H9 (cell line): ENCODE measurements around the gene INO80. TPM values are rescaled to one million over a fixed set of nuclear protein-coding genes. Genes with fewer than 3 reads are reported as not detected.

Experiments
- DNase-seq: peaks from one replicate; pipeline ENCODE4 v3.0.0-alpha.2; 2017
- H2AFZ ChIP-seq: one replicate; pipeline ENCODE4 v1.6.1; 2013; ENCODE audit warnings: mild to moderate bottlenecking, low read length, control low read depth, moderate library complexity
- H2AK5ac ChIP-seq: 2 replicates; pipeline ENCODE4 v1.6.1; 2013; ENCODE audit warnings: low read length, control low read depth, mixed read lengths; ENCODE audit not compliant: insufficient read length
- H2BK120ac ChIP-seq: one replicate; pipeline ENCODE4 v1.6.1; 2013; ENCODE audit warnings: low read depth, mild to moderate bottlenecking, low read length, control low read depth, inconsistent platforms; ENCODE audit not compliant: poor library complexity, severe bottlenecking
- H2BK12ac ChIP-seq: 2 replicates; pipeline ENCODE4 v1.6.1; 2013; ENCODE audit warnings: low read length, control low read depth, mixed read lengths, low read depth; ENCODE audit not compliant: insufficient read length
- H2BK15ac ChIP-seq: 2 replicates; pipeline ENCODE4 v1.6.1; 2013; ENCODE audit warnings: low read depth, low read length, control low read depth
- H2BK20ac ChIP-seq: one replicate; pipeline ENCODE4 v1.6.1; 2013; ENCODE audit warnings: low read depth, mild to moderate bottlenecking, low read length, control low read depth, inconsistent platforms; ENCODE audit not compliant: poor library complexity, severe bottlenecking
- H2BK5ac ChIP-seq: 2 replicates; pipeline ENCODE4 v1.6.1; 2013; ENCODE audit warnings: low read length, control low read depth, mixed read lengths; ENCODE audit not compliant: insufficient read length
- H3K14ac ChIP-seq: 2 replicates; pipeline ENCODE4 v1.6.1; 2013; ENCODE audit warnings: low read length, control low read depth; ENCODE audit not compliant: insufficient read depth
- H3K18ac ChIP-seq: 2 replicates; pipeline ENCODE4 v1.6.1; 2013; ENCODE audit warnings: low read depth, mild to moderate bottlenecking, mixed read lengths, low read length, control low read depth; ENCODE audit not compliant: insufficient read length
- H3K23ac ChIP-seq: 2 replicates; pipeline ENCODE4 v1.6.1; 2013; ENCODE audit warnings: low read length, control low read depth, mixed read lengths, low read depth; ENCODE audit not compliant: insufficient read length
- H3K23me2 ChIP-seq: 2 replicates; pipeline ENCODE4 v1.6.1; 2013; ENCODE audit warnings: low read depth, mild to moderate bottlenecking, mixed read lengths, low read length, control low read depth; ENCODE audit not compliant: insufficient read length, poor library complexity, severe bottlenecking
- H3K27ac ChIP-seq: 2 replicates; pipeline ENCODE4 v1.5.1; 2013; ENCODE audit warnings: low read length, control low read depth, mixed read lengths, low read depth; ENCODE audit not compliant: insufficient read length
- H3K27me3 ChIP-seq: 2 replicates; pipeline ENCODE4 v1.6.1; 2013; ENCODE audit warnings: low read length, control low read depth, inconsistent platforms; ENCODE audit not compliant: insufficient read depth
- H3K4ac ChIP-seq: 2 replicates; pipeline ENCODE4 v1.6.1; 2013; ENCODE audit warnings: low read depth, mild to moderate bottlenecking, control low read depth, inconsistent platforms, low read length, moderate library complexity
- H3K4me1 ChIP-seq: 2 replicates; pipeline ENCODE4 v1.6.1; 2013; ENCODE audit warnings: low read length, control low read depth, inconsistent platforms; ENCODE audit not compliant: insufficient read depth
- H3K4me2 ChIP-seq: 2 replicates; pipeline ENCODE4 v1.6.1; 2013; ENCODE audit warnings: low read length, control low read depth, mixed read lengths; ENCODE audit not compliant: insufficient read length, insufficient read depth
- H3K56ac ChIP-seq: 2 replicates; pipeline ENCODE4 v1.6.1; 2013; ENCODE audit warnings: low read depth, mild to moderate bottlenecking, mixed read lengths, low read length, control low read depth; ENCODE audit not compliant: insufficient read length
- H3K79me1 ChIP-seq: 2 replicates; pipeline ENCODE4 v1.6.1; 2013; ENCODE audit warnings: low read depth, mild to moderate bottlenecking, moderate library complexity, low read length, control low read depth, inconsistent platforms; ENCODE audit not compliant: insufficient read depth, poor library complexity, severe bottlenecking
- H3K79me2 ChIP-seq: 2 replicates; pipeline ENCODE4 v1.6.1; 2013; ENCODE audit warnings: low read length, control low read depth, inconsistent platforms; ENCODE audit not compliant: insufficient read depth
- H3K9ac ChIP-seq: 2 replicates; pipeline ENCODE4 v1.6.1; 2013; ENCODE audit warnings: low read length, control low read depth, mixed read lengths; ENCODE audit not compliant: insufficient read length; ENCODE audit errors: extremely low read depth
- H3K9me3 ChIP-seq: one replicate; pipeline ENCODE4 v1.6.1; 2013; ENCODE audit warnings: low read depth, low read length, inconsistent platforms; ENCODE audit not compliant: control insufficient read depth
- H3T11ph ChIP-seq: one replicate; pipeline ENCODE4 v1.6.1; 2013; ENCODE audit warnings: mild to moderate bottlenecking, low read length, control low read depth, inconsistent platforms
- H4K20me1 ChIP-seq: one replicate; pipeline ENCODE4 v1.6.1; 2013; ENCODE audit not compliant: control insufficient read depth, insufficient read length, insufficient read depth
- H4K5ac ChIP-seq: 2 replicates; pipeline ENCODE4 v1.6.1; 2013; ENCODE audit warnings: low read depth, mild to moderate bottlenecking, mixed read lengths, low read length, control low read depth; ENCODE audit not compliant: insufficient read length
- H4K8ac ChIP-seq: replicated peaks from 2 replicates; pipeline ENCODE4 v1.6.1; 2013; ENCODE audit warnings: low read length, control low read depth, mixed read lengths, low read depth; ENCODE audit not compliant: insufficient read length
- H4K91ac ChIP-seq: 2 replicates; pipeline ENCODE4 v1.6.1; 2013; ENCODE audit warnings: low read depth, mild to moderate bottlenecking, moderate library complexity, mixed read lengths, low read length, control low read depth; ENCODE audit not compliant: insufficient read length
- H3K27ac Mint-ChIP-seq, 3 experiments: 2 replicates in 2 of 3; 3 replicates in 1 of 3; pipeline ENCODE4 v1.8.0; 2020 to 2021; ENCODE audit warnings: mixed read lengths in 3 of 3, mild to moderate bottlenecking in 1 of 3, moderate library complexity in 1 of 3
- H3K27me3 Mint-ChIP-seq: 2 replicates; pipeline ENCODE4 v1.8.0; 2021; ENCODE audit warnings: low read depth, mild to moderate bottlenecking, moderate library complexity, mixed read lengths
- H3K36me3 Mint-ChIP-seq, 3 experiments: 2 replicates in 2 of 3; 3 replicates in 1 of 3; pipeline ENCODE4 v1.8.0; 2020 to 2021; ENCODE audit warnings: low read depth in 3 of 3, mixed read lengths in 3 of 3; ENCODE audit not compliant: insufficient read depth in 1 of 3
- H3K4me1 Mint-ChIP-seq, 2 experiments: 2 replicates each; pipeline ENCODE4 v1.8.0; 2020; ENCODE audit warnings: mixed read lengths in 2 of 2
- H3K4me3 Mint-ChIP-seq, 2 experiments: 2 replicates in 1 of 2; 3 replicates in 1 of 2; pipeline ENCODE4 v1.8.0; 2020 to 2021; ENCODE audit warnings: mild to moderate bottlenecking in 2 of 2, mixed read lengths in 2 of 2, moderate library complexity in 1 of 2
- H3K9me3 Mint-ChIP-seq, 2 experiments: 2 replicates in 1 of 2; 3 replicates in 1 of 2; pipeline ENCODE4 v1.8.0; 2020; ENCODE audit warnings: mild to moderate bottlenecking in 2 of 2, mixed read lengths in 2 of 2, moderate library complexity in 1 of 2
- CTCF ChIP-seq: fragments of 200-600 bp; sonication (generic); conservative IDR thresholded peaks from 3 replicates; pipeline ENCODE4 v1.8.0; 2021; ENCODE audit warnings: antibody characterized with exemption, mild to moderate bottlenecking
- WGBS: extraction: QIAGEN DNeasy Blood & Tissue Kit; methylation state at CpG from one replicate; pipeline ENCODE4 v1.1.7; 2013; ENCODE audit warnings: missing lambda C conversion rate, low lambda C conversion rate, mixed read lengths; ENCODE audit not compliant: insufficient read length; ENCODE audit errors: extremely low coverage; 5-methylcytosine and 5-hydroxymethylcytosine counted together
- total RNA-seq: library from RNA; stranded (reverse); gene quantifications from 2 replicates; pipeline ENCODE4 v1.2.1, GENCODE V29; 2021

INO80 gene
- total RNA-seq, 1 experiment from 2014 or later: 29.2 TPM

GRCh38 chr15:41013691-41014414, 102.2 kb downstream of the INO80 start:
- no peaks in the 10 kb centered on the region for H3K79me2 ChIP-seq
- no peaks in the 10 kb centered on the region for H3K9me3 ChIP-seq
- no peak overlapping the region for H2BK5ac ChIP-seq
- no peaks in the 10 kb centered on the region for H3K23me2 ChIP-seq
- H4K5ac ChIP-seq: no peak overlapping the region
- H3K27ac ChIP-seq: no peak overlapping the region
- H3K18ac ChIP-seq: no peak overlapping the region
- no peak overlapping the region for H2BK20ac ChIP-seq
- H3K27ac Mint-ChIP-seq: no peak overlapping the region
- no peak overlapping the region for H3T11ph ChIP-seq
- TF ChIP-seq CTCF: no peak
- H3K9ac ChIP-seq: no peak overlapping the region
- WGBS: no CpG with 5 or more reads among the region's 3 CpGs
- H3K4me1 Mint-ChIP-seq: no peaks in the 10 kb centered on the region
- H3K27me3 Mint-ChIP-seq: no peaks in the 10 kb centered on the region
- no peak for DNase-seq
- H4K20me1 ChIP-seq: no peaks in the 10 kb centered on the region
- no peak overlapping the region for H2AFZ ChIP-seq
- H3K79me1 ChIP-seq: no peaks in the 10 kb centered on the region
- H2BK15ac ChIP-seq: no peak overlapping the region
- no peak overlapping the region for H3K14ac ChIP-seq
- H3K4me3 Mint-ChIP-seq: no peak overlapping the region
- H3K9me3 Mint-ChIP-seq: no peaks in the 10 kb centered on the region
- H3K56ac ChIP-seq: no peak overlapping the region
- H3K4me2 ChIP-seq: no peak overlapping the region
- H4K8ac ChIP-seq: no peak overlapping the region
- no peak overlapping the region for H4K91ac ChIP-seq
- H3K4me1 ChIP-seq: no peaks in the 10 kb centered on the region
- no peak overlapping the region for H2AK5ac ChIP-seq
- H3K4ac ChIP-seq: no peak overlapping the region
- peaks cover 14 to 52% (median 21%) of the 10 kb centered on the region in 3 experiments; a peak in 5 of 7 replicates for H3K36me3 Mint-ChIP-seq
- no peaks in the 10 kb centered on the region for H3K27me3 ChIP-seq
- no peak overlapping the region for H3K23ac ChIP-seq
- H2BK120ac ChIP-seq: no peak overlapping the region
- no peak overlapping the region for H2BK12ac ChIP-seq
